ENCODE data around the gene FAM43B.

Gene FAM43B

GRCh38 chr1:20551945-20552727, at the start of gene FAM43B:
TSS of gene FAM43B (plus strand) at chr1:20552573. CDS start at chr1:20552974, 401 bp downstream.
- DNase-seq = peak; percentile 12

- DNase-seq = no peak
Measured at GRCh38 chr1:20505488-20505887, 46.9 kb upstream of the FAM43B start.

GRCh38 chr1:20507248-20507563, 45.2 kb upstream of the FAM43B start:
- DNase-seq = no peak

- DNase-seq = peak; percentile 94
Measured at GRCh38 chr1:20507564-20508410, 44.6 kb upstream of the FAM43B start, which contains the start of gene MUL1. TSS of gene MUL1 (minus strand) at chr1:20508151. CDS start at chr1:20508024, 127 bp downstream.

GRCh38 chr1:20508411-20508771, 44.0 kb upstream of the FAM43B start:
- no peak for DNase-seq

GRCh38 chr1:20511518-20512428, 40.6 kb upstream of the FAM43B start:
- DNase-seq = no peak

GRCh38 chr1:20519609-20520262, 32.6 kb upstream of the FAM43B start:
- peak; percentile 42 for DNase-seq

- DNase-seq = peak; percentile 73
Measured at GRCh38 chr1:20521960-20522861, 30.2 kb upstream of the FAM43B start.

GRCh38 chr1:20526267-20526666, 26.1 kb upstream of the FAM43B start:
- no peak for DNase-seq

- DNase-seq = no peak
Measured at GRCh38 chr1:20528221-20528620, 24.2 kb upstream of the FAM43B start.

GRCh38 chr1:20530306-20530705, 22.1 kb upstream of the FAM43B start:
- DNase-seq = peak; percentile 54

- DNase-seq = no peak
Measured at GRCh38 chr1:20530901-20531300, 21.5 kb upstream of the FAM43B start.

- no peak for DNase-seq
Measured at GRCh38 chr1:20533635-20534034, 18.7 kb upstream of the FAM43B start.

GRCh38 chr1:20534659-20535417, 17.5 kb upstream of the FAM43B start:
- no peak for DNase-seq

- no peak for DNase-seq
Measured at GRCh38 chr1:20538227-20538626, 14.1 kb upstream of the FAM43B start.

GRCh38 chr1:20538760-20539551, 13.4 kb upstream of the FAM43B start:
- DNase-seq = no peak

GRCh38 chr1:20540281-20540680, 12.1 kb upstream of the FAM43B start:
- DNase-seq = no peak

- no peak for DNase-seq
Measured at GRCh38 chr1:20546637-20547036, 5.7 kb upstream of the FAM43B start.

GRCh38 chr1:20551161-20551560, 1.2 kb upstream of the FAM43B start:
- no peak for DNase-seq
